ENCODE data around the gene PDCD7.

DNA sequence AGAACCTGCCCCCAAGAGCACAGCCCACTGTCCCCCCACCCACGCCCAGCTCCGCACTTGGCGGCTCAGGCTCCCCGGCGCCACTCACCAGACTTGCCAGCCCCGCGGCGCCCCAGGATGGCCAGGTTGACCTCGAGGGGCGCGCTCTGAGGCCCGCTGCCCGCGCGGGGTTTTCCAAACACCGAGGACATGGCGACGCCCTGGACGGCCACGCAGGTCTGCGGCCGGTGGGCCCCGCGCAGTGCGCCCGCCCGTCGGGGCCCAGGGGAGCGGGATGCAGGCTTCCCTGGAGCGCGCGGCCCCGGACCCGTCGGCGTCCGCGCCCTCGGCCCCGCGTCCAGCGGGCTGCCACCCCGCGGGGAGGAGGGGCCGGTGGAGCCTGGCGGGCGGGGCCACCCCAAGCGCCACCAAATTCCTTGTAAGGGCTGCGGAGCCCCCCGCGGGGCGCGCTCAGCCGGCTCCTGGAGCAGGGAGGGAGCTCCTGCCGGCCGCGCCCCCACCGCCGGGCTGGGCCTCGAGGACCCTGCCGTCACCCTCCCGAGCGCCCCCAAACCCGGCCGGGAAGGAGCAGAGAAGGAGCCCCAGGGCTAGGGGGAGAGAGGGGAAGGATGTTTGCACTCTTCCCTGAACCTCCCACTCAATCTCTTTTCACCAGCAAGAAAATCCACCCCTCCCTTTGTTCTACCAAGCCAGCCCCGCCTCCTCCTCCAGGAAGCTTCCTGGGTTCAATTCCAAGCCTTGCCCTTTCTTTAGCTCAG is 65.8 kb downstream of the PDCD7 start, which contains the start of gene RASL12:
- TF ChIP-seq KAT7 (CRISPR knock-in tag; IDR thresholded peaks at IDR 0.05; ENCODE audit: borderline replicate concordance) (no peak), SMAD4 (CRISPR knock-in tag; IDR thresholded peaks at IDR 0.05) (no peak), RELA (CRISPR knock-in tag; IDR thresholded peaks at IDR 0.05; ENCODE audit: borderline replicate concordance) (0 out of 2 replicates have a peak, but pooled peaks have one; percentile 53), SP1 (CRISPR knock-in tag; conservative IDR thresholded peaks at IDR 0.05) (no peak), ZNF671 (CRISPR knock-in tag; IDR thresholded peaks at IDR 0.05) (no peak), ATF1 (CRISPR knock-in tag; IDR thresholded peaks at IDR 0.05) (no peak), NFE2L1 (CRISPR knock-in tag; IDR thresholded peaks at IDR 0.05) (no peak), NFYB (CRISPR knock-in tag; conservative IDR thresholded peaks at IDR 0.05; ENCODE audit: low read depth) (no peak), ZBTB21 (CRISPR knock-in tag; IDR thresholded peaks at IDR 0.05; ENCODE audit: borderline replicate concordance) (no peak)
- TF ChIP-seq, protein P1, sequence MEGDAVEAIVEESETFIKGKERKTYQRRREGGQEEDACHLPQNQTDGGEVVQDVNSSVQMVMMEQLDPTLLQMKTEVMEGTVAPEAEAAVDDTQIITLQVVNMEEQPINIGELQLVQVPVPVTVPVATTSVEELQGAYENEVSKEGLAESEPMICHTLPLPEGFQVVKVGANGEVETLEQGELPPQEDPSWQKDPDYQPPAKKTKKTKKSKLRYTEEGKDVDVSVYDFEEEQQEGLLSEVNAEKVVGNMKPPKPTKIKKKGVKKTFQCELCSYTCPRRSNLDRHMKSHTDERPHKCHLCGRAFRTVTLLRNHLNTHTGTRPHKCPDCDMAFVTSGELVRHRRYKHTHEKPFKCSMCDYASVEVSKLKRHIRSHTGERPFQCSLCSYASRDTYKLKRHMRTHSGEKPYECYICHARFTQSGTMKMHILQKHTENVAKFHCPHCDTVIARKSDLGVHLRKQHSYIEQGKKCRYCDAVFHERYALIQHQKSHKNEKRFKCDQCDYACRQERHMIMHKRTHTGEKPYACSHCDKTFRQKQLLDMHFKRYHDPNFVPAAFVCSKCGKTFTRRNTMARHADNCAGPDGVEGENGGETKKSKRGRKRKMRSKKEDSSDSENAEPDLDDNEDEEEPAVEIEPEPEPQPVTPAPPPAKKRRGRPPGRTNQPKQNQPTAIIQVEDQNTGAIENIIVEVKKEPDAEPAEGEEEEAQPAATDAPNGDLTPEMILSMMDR (IDR thresholded peaks at IDR 0.05), result no peak
- TF ChIP-seq, protein P2, sequence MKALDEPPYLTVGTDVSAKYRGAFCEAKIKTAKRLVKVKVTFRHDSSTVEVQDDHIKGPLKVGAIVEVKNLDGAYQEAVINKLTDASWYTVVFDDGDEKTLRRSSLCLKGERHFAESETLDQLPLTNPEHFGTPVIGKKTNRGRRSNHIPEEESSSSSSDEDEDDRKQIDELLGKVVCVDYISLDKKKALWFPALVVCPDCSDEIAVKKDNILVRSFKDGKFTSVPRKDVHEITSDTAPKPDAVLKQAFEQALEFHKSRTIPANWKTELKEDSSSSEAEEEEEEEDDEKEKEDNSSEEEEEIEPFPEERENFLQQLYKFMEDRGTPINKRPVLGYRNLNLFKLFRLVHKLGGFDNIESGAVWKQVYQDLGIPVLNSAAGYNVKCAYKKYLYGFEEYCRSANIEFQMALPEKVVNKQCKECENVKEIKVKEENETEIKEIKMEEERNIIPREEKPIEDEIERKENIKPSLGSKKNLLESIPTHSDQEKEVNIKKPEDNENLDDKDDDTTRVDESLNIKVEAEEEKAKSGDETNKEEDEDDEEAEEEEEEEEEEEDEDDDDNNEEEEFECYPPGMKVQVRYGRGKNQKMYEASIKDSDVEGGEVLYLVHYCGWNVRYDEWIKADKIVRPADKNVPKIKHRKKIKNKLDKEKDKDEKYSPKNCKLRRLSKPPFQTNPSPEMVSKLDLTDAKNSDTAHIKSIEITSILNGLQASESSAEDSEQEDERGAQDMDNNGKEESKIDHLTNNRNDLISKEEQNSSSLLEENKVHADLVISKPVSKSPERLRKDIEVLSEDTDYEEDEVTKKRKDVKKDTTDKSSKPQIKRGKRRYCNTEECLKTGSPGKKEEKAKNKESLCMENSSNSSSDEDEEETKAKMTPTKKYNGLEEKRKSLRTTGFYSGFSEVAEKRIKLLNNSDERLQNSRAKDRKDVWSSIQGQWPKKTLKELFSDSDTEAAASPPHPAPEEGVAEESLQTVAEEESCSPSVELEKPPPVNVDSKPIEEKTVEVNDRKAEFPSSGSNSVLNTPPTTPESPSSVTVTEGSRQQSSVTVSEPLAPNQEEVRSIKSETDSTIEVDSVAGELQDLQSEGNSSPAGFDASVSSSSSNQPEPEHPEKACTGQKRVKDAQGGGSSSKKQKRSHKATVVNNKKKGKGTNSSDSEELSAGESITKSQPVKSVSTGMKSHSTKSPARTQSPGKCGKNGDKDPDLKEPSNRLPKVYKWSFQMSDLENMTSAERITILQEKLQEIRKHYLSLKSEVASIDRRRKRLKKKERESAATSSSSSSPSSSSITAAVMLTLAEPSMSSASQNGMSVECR (CRISPR knock-in tag; IDR thresholded peaks at IDR 0.05; ENCODE audit: borderline replicate concordance), result no peak; the same call in 1 of the 2 replicates
- TF ChIP-seq, protein P3, sequence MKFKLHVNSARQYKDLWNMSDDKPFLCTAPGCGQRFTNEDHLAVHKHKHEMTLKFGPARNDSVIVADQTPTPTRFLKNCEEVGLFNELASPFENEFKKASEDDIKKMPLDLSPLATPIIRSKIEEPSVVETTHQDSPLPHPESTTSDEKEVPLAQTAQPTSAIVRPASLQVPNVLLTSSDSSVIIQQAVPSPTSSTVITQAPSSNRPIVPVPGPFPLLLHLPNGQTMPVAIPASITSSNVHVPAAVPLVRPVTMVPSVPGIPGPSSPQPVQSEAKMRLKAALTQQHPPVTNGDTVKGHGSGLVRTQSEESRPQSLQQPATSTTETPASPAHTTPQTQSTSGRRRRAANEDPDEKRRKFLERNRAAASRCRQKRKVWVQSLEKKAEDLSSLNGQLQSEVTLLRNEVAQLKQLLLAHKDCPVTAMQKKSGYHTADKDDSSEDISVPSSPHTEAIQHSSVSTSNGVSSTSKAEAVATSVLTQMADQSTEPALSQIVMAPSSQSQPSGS (CRISPR knock-in tag; IDR thresholded peaks at IDR 0.05; ENCODE audit: borderline replicate concordance, low read depth), result no peak
- TF ChIP-seq, protein P4, sequence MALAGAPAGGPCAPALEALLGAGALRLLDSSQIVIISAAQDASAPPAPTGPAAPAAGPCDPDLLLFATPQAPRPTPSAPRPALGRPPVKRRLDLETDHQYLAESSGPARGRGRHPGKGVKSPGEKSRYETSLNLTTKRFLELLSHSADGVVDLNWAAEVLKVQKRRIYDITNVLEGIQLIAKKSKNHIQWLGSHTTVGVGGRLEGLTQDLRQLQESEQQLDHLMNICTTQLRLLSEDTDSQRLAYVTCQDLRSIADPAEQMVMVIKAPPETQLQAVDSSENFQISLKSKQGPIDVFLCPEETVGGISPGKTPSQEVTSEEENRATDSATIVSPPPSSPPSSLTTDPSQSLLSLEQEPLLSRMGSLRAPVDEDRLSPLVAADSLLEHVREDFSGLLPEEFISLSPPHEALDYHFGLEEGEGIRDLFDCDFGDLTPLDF (CRISPR knock-in tag; IDR thresholded peaks at IDR 0.05), result no peak
